ENCODE measurements around the gene TRHDE.

GRCh38 chr12:72434999-72435398, 162.8 kb downstream of the TRHDE start:
- TF ChIP-seq CTCF (IDR thresholded peaks at IDR 0.05) (no peak), POLR2A (IDR thresholded peaks at IDR 0.05) (no peak)
